T-cell (primary cell): Measurements from ENCODE around the gene HMGXB4. TPM values are rescaled to one million over a fixed set of nuclear protein-coding genes. Genes with fewer than 3 reads are reported as not detected.

Experiments
- ATAC-seq, 4 experiments: fragments of 200-7000 bp in 3 of 4; fragments of 150-1000 bp in 1 of 4; cut with Tn5 transposase; replicated peaks in 1 of 4; 1 replicate in 3 of 4; 2 replicates in 1 of 4; pipeline ENCODE4 v1.10.0; 2021; ENCODE audit warnings: moderate library complexity in 3 of 4, mild to moderate bottlenecking in 2 of 4, moderate number of reproducible peaks in 1 of 4
- CTCF ChIA-PET, 2 donors: fragments of 300-600 bp; sonication (Branson Sonifier 250); formaldehyde crosslinking; loops; one replicate each; lab custom pipeline; 2022; ENCODE audit warnings: antibody characterized with exemption in 2 of 2; lab: Charles Lee
- POLR2A ChIA-PET, 2 donors: fragments of 300-600 bp; sonication (Branson Sonifier 250); formaldehyde crosslinking; loops; one replicate each; lab custom pipeline; 2022; ENCODE audit warnings: antibody characterized with exemption in 2 of 2; lab: Charles Lee
- DNase-seq, 35 experiments: peaks; one replicate each; pipeline versions ENCODE4 v3.0.0 to v3.0.0-alpha.2; 2013 to 2023
- H3K27ac ChIP-seq: one replicate; pipeline ENCODE4 v1.5.1; 2013; ENCODE audit warnings: low read length
- H3K27me3 ChIP-seq, 2 experiments: replicated peaks in 1 of 2; 1 replicate in 1 of 2; 2 replicates in 1 of 2; pipeline versions ENCODE4 v1.6.1 to v1.7.0; 2013; ENCODE audit warnings: low read length in 1 of 2, mixed read lengths in 1 of 2; ENCODE audit not compliant: control insufficient read depth in 2 of 2, insufficient read depth in 2 of 2; ENCODE audit errors: extremely low read depth in 1 of 2
- H3K36me3 ChIP-seq, 2 donors: 1 replicate in 1 of 2; 2 replicates in 1 of 2; pipeline versions ENCODE4 v1.6.1 to v1.7.0; 2013; ENCODE audit warnings: low read length in 1 of 2; ENCODE audit not compliant: control insufficient read depth in 2 of 2, insufficient read depth in 1 of 2; ENCODE audit errors: extremely low read depth in 1 of 2
- H3K4me1 ChIP-seq, 2 experiments: 1 replicate in 1 of 2; 2 replicates in 1 of 2; pipeline versions ENCODE4 v1.6.1 to v1.7.0; 2013; ENCODE audit warnings: low read length in 2 of 2, mixed read lengths in 1 of 2; ENCODE audit not compliant: insufficient read depth in 2 of 2, control insufficient read depth in 1 of 2; ENCODE audit errors: extremely low read depth in 1 of 2
- H3K4me3 ChIP-seq, 2 donors: 1 replicate in 1 of 2; 2 replicates in 1 of 2; pipeline versions ENCODE4 v1.5.1 to v1.7.0; 2013; ENCODE audit warnings: mild to moderate bottlenecking in 2 of 2, low read length in 1 of 2, moderate library complexity in 1 of 2; ENCODE audit not compliant: control insufficient read depth in 1 of 2; ENCODE audit errors: extremely low read depth in 1 of 2
- H3K9me3 ChIP-seq: 2 replicates; pipeline ENCODE4 v1.7.0; 2013
- H3K27ac Mint-ChIP-seq, 2 donors: one replicate each; pipeline ENCODE4 v1.8.0; 2020 to 2021; ENCODE audit warnings: mild to moderate bottlenecking in 2 of 2, mixed read lengths in 2 of 2
- H3K27me3 Mint-ChIP-seq, 2 donors: one replicate each; pipeline ENCODE4 v1.8.0; 2021 to 2022; ENCODE audit warnings: mixed read lengths in 2 of 2
- H3K36me3 Mint-ChIP-seq: one replicate; pipeline ENCODE4 v1.8.0; 2021; ENCODE audit warnings: mixed read lengths
- H3K4me1 Mint-ChIP-seq, 3 donors: one replicate each; pipeline ENCODE4 v1.8.0; 2020 to 2022; ENCODE audit warnings: mixed read lengths in 3 of 3, mild to moderate bottlenecking in 1 of 3
- H3K4me3 Mint-ChIP-seq, 3 donors: one replicate each; pipeline ENCODE4 v1.8.0; 2020 to 2022; ENCODE audit warnings: mild to moderate bottlenecking in 3 of 3, mixed read lengths in 3 of 3, moderate library complexity in 3 of 3
- H3K9me3 Mint-ChIP-seq, 3 donors: one replicate each; pipeline ENCODE4 v1.8.0; 2020 to 2022; ENCODE audit warnings: mixed read lengths in 3 of 3
- WGBS: methylation state at CpG from one replicate; pipeline ENCODE4 v1.1.5; 2013; ENCODE audit warnings: missing lambda C conversion rate; ENCODE audit not compliant: insufficient coverage; 5-methylcytosine and 5-hydroxymethylcytosine counted together
- total RNA-seq, 35 experiments: library from RNA in 6 of 35; stranded (reverse) in 6 of 35; fragments of 120-200 nt in 1 of 35; gene quantifications; one replicate each; pipeline versions ENCODE4 v1.2.1 to v1.2.4 and lab custom pipeline; 2013 to 2026

HMGXB4 gene
- total RNA-seq, 5 donors from 2014 or later (not counting 1 experiment from before 2014, with no cell fraction given) = 20.5 to 39.2 (median 21.1) TPM

DNA sequence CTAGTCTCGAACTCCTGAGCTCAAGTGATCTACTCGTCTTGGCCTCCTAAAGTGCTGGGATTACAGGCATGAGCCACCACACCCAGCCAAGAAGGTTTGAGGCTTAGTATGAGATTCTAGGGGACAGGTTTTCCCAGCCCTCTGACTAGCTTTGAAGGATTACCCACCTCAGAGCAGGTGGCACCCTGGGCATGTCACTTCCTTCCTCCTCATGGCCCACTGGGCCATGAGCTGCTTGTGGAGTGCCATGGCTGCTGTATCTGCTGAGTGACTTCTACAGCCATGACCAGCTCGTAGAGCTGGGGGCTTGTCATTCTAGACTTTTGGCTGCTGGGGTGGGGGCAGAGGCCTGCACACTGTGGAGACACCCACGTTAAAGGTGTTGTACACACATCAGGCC, 67.5 kb downstream of the HMGXB4 start:
- H3K27ac ChIP-seq = no peak overlapping the region
- no peak for DNase-seq
- no peaks in the 10 kb centered on the region for H3K9me3 ChIP-seq
- Mint-ChIP-seq H3K27ac (no peak overlapping the region), H3K9me3 (no peaks in the 10 kb centered on the region), H3K4me3 (no peak overlapping the region), H3K4me1 (peaks cover 8 to 17% (median 16%) of the 10 kb centered on the region in 3 donors), H3K36me3 (peaks cover 69% of the 10 kb centered on the region), H3K27me3 (no peaks in the 10 kb centered on the region)
- no peak for ATAC-seq
- peaks cover 7 to 18% of the 10 kb centered on the region in 2 experiments for H3K4me1 ChIP-seq
- ChIA-PET CTCF (no interaction called here), POLR2A (interaction anchor here in 1 of 2 donors (0.6 to 0.7 kb wide), 2 partner anchors 17 to 46 kb away, joined by 4 to 13 read pairs; no protein-coding TSS in a partner anchor)
- H3K4me3 ChIP-seq = no peak overlapping the region
- H3K36me3 ChIP-seq = peaks cover 27 to 71% of the 10 kb centered on the region in 2 donors
- no peaks in the 10 kb centered on the region for H3K27me3 ChIP-seq
- WGBS = 100% methylated on average over 1 of the region's 4 CpGs

DNA sequence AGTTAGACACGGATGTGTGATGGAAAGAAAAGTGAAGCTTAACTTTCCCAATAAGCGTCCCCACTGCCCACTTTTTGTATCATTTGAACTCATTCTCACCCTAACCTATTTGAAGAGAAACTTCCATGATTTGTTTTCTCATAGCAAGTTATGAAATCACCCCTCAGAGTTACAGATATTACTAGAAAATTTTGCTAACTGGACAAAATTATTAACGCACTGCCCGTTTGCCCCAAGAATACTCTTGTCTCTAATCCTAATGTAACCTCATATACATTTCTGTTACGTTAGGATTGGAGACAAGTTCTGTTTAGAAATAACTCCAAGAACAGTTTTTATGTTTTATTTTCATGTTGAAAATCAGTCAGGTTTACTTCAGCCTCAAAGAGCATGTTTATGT, 67.9 kb downstream of the HMGXB4 start:
- Mint-ChIP-seq H3K9me3 (no peaks in the 10 kb centered on the region), H3K27me3 (no peaks in the 10 kb centered on the region), H3K4me3 (no peak overlapping the region), H3K27ac (no peak overlapping the region), H3K36me3 (peaks cover 71% of the 10 kb centered on the region), H3K4me1 (peaks cover 11 to 22% (median 21%) of the 10 kb centered on the region in 3 donors)
- H3K27me3 ChIP-seq = no peaks in the 10 kb centered on the region
- ATAC-seq (no peak), DNase-seq (no peak)
- H3K4me3 ChIP-seq = no peak overlapping the region
- peaks cover 27 to 67% of the 10 kb centered on the region in 2 donors for H3K36me3 ChIP-seq
- no peak overlapping the region for H3K27ac ChIP-seq
- ChIA-PET POLR2A (interaction anchor here in 1 of 2 donors (0.6 kb wide), 1 partner anchor 46 kb away, joined by 4 read pairs; no protein-coding TSS in a partner anchor), CTCF (no interaction called here)
- peaks cover 9 to 23% of the 10 kb centered on the region in 2 experiments for H3K4me1 ChIP-seq
- H3K9me3 ChIP-seq = no peaks in the 10 kb centered on the region
- no CpG with 5 or more reads among the region's 5 CpGs for WGBS

DNA sequence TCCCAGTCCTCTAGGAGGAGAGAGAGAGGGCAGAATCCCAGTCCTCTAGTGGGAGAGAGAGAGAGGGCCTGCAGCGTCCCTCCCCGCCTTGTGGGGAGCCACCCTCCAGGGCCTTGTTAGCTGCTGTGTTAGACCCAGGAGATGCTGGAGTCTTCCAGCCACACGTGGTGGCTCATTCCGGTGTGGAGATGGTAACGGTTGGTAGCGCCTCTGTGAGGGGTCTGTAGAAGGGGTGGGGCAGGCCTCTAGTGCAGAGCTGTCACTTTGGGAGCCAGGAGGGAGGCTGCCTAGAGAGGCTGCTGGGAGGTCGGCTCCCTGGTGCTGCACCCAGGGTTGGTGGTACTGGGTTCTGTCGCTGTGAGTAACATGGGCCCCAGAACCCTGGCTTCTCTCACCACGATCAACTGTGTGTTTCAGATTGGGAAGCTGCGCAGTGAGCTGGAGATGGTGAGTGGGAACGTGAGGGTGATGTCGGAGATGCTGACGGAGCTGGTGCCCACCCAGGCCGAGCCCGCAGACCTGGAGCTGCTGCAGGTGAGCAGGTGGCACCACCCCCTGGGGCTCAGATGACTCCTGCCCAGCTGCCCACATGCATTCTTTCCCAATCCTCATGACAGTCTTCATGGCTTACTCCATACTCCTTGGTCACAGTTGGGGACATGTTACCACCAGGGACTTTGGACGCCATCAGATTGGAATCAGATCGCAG, 69.7 kb downstream of the HMGXB4 start:
- H3K4me1 ChIP-seq = peaks cover 14 to 28% of the 10 kb centered on the region in 2 experiments
- H3K4me3 ChIP-seq = no peak overlapping the region
- Mint-ChIP-seq H3K36me3 (peaks cover 66% of the 10 kb centered on the region), H3K27ac (no peak overlapping the region), H3K4me1 (peaks cover 23 to 32% (median 26%) of the 10 kb centered on the region in 3 donors), H3K4me3 (no peak overlapping the region), H3K9me3 (no peaks in the 10 kb centered on the region), H3K27me3 (no peaks in the 10 kb centered on the region)
- no peaks in the 10 kb centered on the region for H3K27me3 ChIP-seq
- ChIA-PET POLR2A (no interaction called here), CTCF (no interaction called here)
- peaks cover 27 to 68% of the 10 kb centered on the region in 2 donors for H3K36me3 ChIP-seq
- no peaks in the 10 kb centered on the region for H3K9me3 ChIP-seq
- WGBS = 95% methylated on average over 11 of the region's 17 CpGs
- ATAC-seq (no peak), DNase-seq (no peak)
- no peak overlapping the region for H3K27ac ChIP-seq

DNA sequence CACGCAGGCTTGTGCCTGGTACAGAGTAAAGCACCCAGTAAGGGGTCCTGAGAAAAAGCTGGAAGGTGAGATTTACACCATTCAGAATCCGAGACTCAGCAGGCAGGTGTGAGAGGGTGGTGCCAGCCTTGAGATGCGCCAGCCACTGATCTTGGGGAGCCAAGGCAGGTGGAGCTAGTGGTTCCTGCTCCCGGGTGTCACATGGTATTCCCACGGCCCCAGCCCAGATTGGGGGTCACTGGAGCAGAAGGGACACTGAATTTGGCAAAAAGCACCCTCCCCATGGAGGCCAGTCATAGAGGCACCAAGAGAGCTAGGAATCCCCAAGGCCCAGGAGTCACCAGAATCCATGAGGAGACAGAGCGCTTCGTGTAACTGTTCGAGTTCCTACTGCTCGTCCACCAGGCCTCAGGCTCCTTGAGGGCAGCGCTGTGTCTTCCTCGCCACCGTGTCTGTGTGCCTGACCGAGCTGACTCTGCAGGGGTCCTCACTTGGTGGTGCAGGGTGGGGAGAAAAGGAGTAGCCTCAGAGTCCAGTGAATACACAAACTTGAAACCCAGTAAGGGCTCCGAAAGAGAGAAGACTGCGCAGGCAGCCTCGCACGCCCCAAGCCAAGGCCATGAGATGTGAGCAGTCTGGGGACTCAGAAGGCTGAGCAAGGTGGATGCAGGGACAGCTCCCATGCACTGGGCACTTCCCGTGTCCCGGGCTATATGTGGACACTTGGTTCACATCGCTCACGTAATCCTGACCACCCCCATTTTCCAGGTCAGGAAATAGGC, 70.6 kb downstream of the HMGXB4 start:
- no peaks in the 10 kb centered on the region for H3K9me3 Mint-ChIP-seq
- POLR2A ChIA-PET = no interaction called here
- H3K36me3 ChIP-seq = peaks cover 27 to 65% of the 10 kb centered on the region in 2 donors

DNA sequence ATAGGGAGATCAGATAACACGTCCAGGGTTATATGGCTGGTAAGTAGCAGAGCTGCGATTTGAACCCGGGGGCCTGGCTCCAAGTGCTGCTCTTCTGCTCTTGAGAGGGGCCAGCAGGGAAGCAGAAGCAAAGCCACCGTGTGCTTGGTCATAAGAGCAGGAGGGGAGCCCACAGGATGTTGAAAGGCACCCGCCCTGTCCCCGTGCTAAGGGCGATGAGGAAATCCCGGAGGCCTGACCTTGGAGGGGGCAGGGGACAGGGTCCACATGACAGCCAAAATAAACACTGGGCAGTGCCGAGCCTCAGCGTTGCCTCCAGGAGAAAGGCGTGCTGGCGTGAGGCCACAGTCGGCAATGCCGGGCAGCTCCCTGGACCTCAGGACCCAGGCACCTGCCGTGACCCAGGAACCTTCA, 71.2 kb downstream of the HMGXB4 start:
- no peak overlapping the region for H3K27ac Mint-ChIP-seq
- 87% methylated on average over 14 of the region's 15 CpGs for WGBS
- H3K36me3 Mint-ChIP-seq = peaks cover 60% of the 10 kb centered on the region
- H3K36me3 ChIP-seq = peaks cover 28 to 65% of the 10 kb centered on the region in 2 donors
- H3K4me3 ChIP-seq = no peak overlapping the region
- DNase-seq (no peak), ATAC-seq (no peak)
- POLR2A ChIA-PET = no interaction called here
- H3K4me3 Mint-ChIP-seq = no peak overlapping the region
- peaks cover 23 to 35% (median 26%) of the 10 kb centered on the region in 3 donors for H3K4me1 Mint-ChIP-seq
- CTCF ChIA-PET = no interaction called here
- no peaks in the 10 kb centered on the region for H3K9me3 ChIP-seq
- H3K27me3 ChIP-seq = no peaks in the 10 kb centered on the region
- H3K4me1 ChIP-seq = peaks cover 14 to 28% of the 10 kb centered on the region in 2 experiments
- H3K27me3 Mint-ChIP-seq = no peaks in the 10 kb centered on the region
- no peak overlapping the region for H3K27ac ChIP-seq
- H3K9me3 Mint-ChIP-seq = no peaks in the 10 kb centered on the region

More for the DNA sequence above, 70.6 kb downstream of the HMGXB4 start:
- ATAC-seq (no peak), DNase-seq (no peak)
- Mint-ChIP-seq H3K27ac (no peak overlapping the region), H3K4me1 (peaks cover 23 to 35% (median 26%) of the 10 kb centered on the region in 3 donors), H3K27me3 (no peaks in the 10 kb centered on the region), H3K36me3 (peaks cover 66% of the 10 kb centered on the region), H3K4me3 (no peak overlapping the region)
- no peaks in the 10 kb centered on the region for H3K27me3 ChIP-seq
- H3K9me3 ChIP-seq = no peaks in the 10 kb centered on the region
- WGBS = 95% methylated on average over 17 of the region's 21 CpGs
- CTCF ChIA-PET = no interaction called here
- H3K27ac ChIP-seq = no peak overlapping the region
- peaks cover 14 to 28% of the 10 kb centered on the region in 2 experiments for H3K4me1 ChIP-seq
- no peak overlapping the region for H3K4me3 ChIP-seq

DNA sequence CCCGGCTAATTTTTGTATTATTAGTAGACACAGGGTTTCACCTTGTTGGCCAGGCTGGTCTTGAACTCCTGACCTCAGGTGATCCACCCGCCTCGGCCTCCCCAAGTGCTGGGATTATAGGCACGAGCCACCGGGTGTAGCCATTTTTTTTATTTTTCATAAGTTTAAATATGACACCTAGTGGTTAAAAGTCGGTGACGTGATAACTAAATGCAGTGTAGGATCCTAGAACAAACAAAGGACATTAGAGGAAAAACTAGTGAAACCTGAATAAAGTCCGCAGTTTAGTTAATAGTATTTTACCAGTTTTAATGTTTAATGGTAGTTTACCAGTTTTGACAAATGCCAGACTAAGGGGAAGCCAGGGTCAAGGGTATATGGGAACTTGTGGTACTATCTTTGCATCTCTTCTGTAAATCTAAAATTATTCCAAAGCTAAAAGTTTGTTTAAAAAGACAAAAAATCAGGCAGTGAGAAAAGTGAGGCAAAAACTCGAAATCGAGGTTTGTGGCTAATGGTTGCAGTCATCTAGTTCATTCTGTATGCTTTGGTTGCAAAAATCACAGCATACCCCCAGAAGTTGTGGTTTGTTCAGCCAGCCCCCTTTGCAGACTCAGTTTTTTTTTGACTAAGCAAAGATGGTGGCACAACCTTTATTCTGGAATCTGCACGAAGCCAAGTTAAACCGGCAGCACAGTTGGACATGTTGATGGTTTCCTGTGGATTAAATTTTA, 72.0 kb downstream of the HMGXB4 start:
- POLR2A ChIA-PET = interaction anchor here in 1 of 2 donors (0.5 to 1.6 kb wide), 2 partner anchors 30 to 1200 kb away, joined by 3 to 8 read pairs; partner anchors contain the start of genes EIF3D and TOM1
- CTCF ChIA-PET = no interaction called here
- Histone ChIP-seq H3K36me3 (peaks cover 29 to 64% of the 10 kb centered on the region in 2 donors), H3K27me3 (no peaks in the 10 kb centered on the region), H3K9me3 (no peaks in the 10 kb centered on the region), H3K27ac (peak overlapping the region; percentile 22), H3K4me3 (peak overlapping the region in 1 of 2 donors; percentile 44), H3K4me1 (peaks cover 17 to 31% of the 10 kb centered on the region in 2 experiments)
- H3K36me3 Mint-ChIP-seq = peaks cover 52% of the 10 kb centered on the region
- H3K4me3 Mint-ChIP-seq = peak overlapping the region in 1 of 3 donors; percentile 68
- H3K27ac Mint-ChIP-seq = peak overlapping the region; percentile 59 to 95
- H3K27me3 Mint-ChIP-seq = no peaks in the 10 kb centered on the region
- no peaks in the 10 kb centered on the region for H3K9me3 Mint-ChIP-seq
- DNase-seq = peak in 1 of 35 experiments; percentile 24
- ATAC-seq = no peak
- peaks cover 23 to 42% (median 32%) of the 10 kb centered on the region in 3 donors for H3K4me1 Mint-ChIP-seq
- WGBS = 69% methylated on average over 6 of the region's 12 CpGs
